Measurements from ENCODE around the gene SLC44A5.

- no peak for TF ChIP-seq CTCF (IDR thresholded peaks at IDR 0.05; ENCODE audit: low read length)
- no peak for TF ChIP-seq EZH2 (IDR thresholded peaks at IDR 0.05; ENCODE audit: borderline replicate concordance, low read length)
Observed at GRCh38 chr1:75394386-75395139, 216.4 kb downstream of the SLC44A5 start.

Data from OCI-LY1 (cell line).